ENCODE results near the gene CD96. TPM values are rescaled to one million over a fixed set of nuclear protein-coding genes. Genes with fewer than 3 reads are reported as not detected.

CD96 gene
- total RNA-seq, 1 donor from 2014 or later, result 5.6 TPM

GRCh38 chr3:111589303-111590142 lies 47.5 kb downstream of the CD96 start:
- no peak for TF ChIP-seq CTCF (IDR thresholded peaks at IDR 0.05)
- intact Hi-C loops (cut with DNase I), result no loop called here
- H3K4me1 ChIP-seq, result no peaks in the 10 kb centered on the region
- H3K36me3 ChIP-seq, result no peaks in the 10 kb centered on the region
- H3K9me3 ChIP-seq, result no peaks in the 10 kb centered on the region
- no peak overlapping the region for H3K27ac ChIP-seq
- no peaks in the 10 kb centered on the region for H3K27me3 ChIP-seq (ENCODE audit: low read depth)
- ATAC-seq (no peak), DNase-seq (no peak)
- no peak overlapping the region for H3K4me3 ChIP-seq

- H3K9me3 ChIP-seq, result no peaks in the 10 kb centered on the region
- ATAC-seq (peak in 1 of 2 donors; percentile 30), DNase-seq (no peak)
- H3K4me1 ChIP-seq, result no peaks in the 10 kb centered on the region
- intact Hi-C loops (cut with DNase I), result no loop called here
- H3K27me3 ChIP-seq (ENCODE audit: low read depth), result no peaks in the 10 kb centered on the region
- no peak overlapping the region for H3K4me3 ChIP-seq
- H3K36me3 ChIP-seq, result no peaks in the 10 kb centered on the region
- no peak overlapping the region for H3K27ac ChIP-seq
- TF ChIP-seq CTCF (IDR thresholded peaks at IDR 0.05), result no peak
Measured at GRCh38 chr3:111590143-111590491, 48.1 kb downstream of the CD96 start.

GRCh38 chr3:111591555-111591954 lies 49.6 kb downstream of the CD96 start:
- no peak overlapping the region for H3K4me3 ChIP-seq
- no peak for TF ChIP-seq CTCF (IDR thresholded peaks at IDR 0.05)
- ATAC-seq, result no peak
- no peaks in the 10 kb centered on the region for H3K9me3 ChIP-seq
- intact Hi-C loops (cut with DNase I), result no loop called here
- H3K27me3 ChIP-seq (ENCODE audit: low read depth), result no peaks in the 10 kb centered on the region
- no peaks in the 10 kb centered on the region for H3K36me3 ChIP-seq
- DNase-seq, result no peak
- H3K27ac ChIP-seq, result no peak overlapping the region
- no peaks in the 10 kb centered on the region for H3K4me1 ChIP-seq

GRCh38 chr3:111592143-111592542 lies 50.1 kb downstream of the CD96 start:
- no peak for TF ChIP-seq CTCF (IDR thresholded peaks at IDR 0.05)
- H3K4me3 ChIP-seq, result no peak overlapping the region
- H3K4me1 ChIP-seq, result no peaks in the 10 kb centered on the region
- H3K27me3 ChIP-seq (ENCODE audit: low read depth), result no peaks in the 10 kb centered on the region
- H3K36me3 ChIP-seq, result no peaks in the 10 kb centered on the region
- ATAC-seq (no peak), DNase-seq (no peak)
- no peaks in the 10 kb centered on the region for H3K9me3 ChIP-seq
- intact Hi-C loops (cut with DNase I), result no loop called here
- H3K27ac ChIP-seq, result no peak overlapping the region

- H3K4me1 ChIP-seq, result no peaks in the 10 kb centered on the region
- intact Hi-C loops (cut with DNase I), result no loop called here
- H3K27ac ChIP-seq, result peak overlapping the region; percentile 60
- H3K27me3 ChIP-seq (ENCODE audit: low read depth), result no peaks in the 10 kb centered on the region
- H3K36me3 ChIP-seq, result no peaks in the 10 kb centered on the region
- ATAC-seq (no peak), DNase-seq (no peak)
- H3K4me3 ChIP-seq, result no peak overlapping the region
- TF ChIP-seq CTCF (IDR thresholded peaks at IDR 0.05), result no peak
- H3K9me3 ChIP-seq, result no peaks in the 10 kb centered on the region
Measured at GRCh38 chr3:111592936-111593335, 50.9 kb downstream of the CD96 start.
